PC-3 (cell line): ENCODE results near the gene FAM229A. TPM values are rescaled to one million over a fixed set of nuclear protein-coding genes. Genes with fewer than 3 reads are reported as not detected.

Experiments
- ATAC-seq: fragments of 200-7000 bp; cut with Tn5 transposase; 2 replicates; pipeline ENCODE4 v1.9.1; 2020; ENCODE audit warnings: mild to moderate bottlenecking, moderate library complexity
- BruUV-seq: library from RNA; stranded (reverse); fragments of 400-500 nt; replicated peaks from 2 replicates; lab custom pipeline; 2021; lab: Mats Ljungman, UMichigan
- CTCF ChIA-PET: fragments of 300-600 bp; sonication (Branson Sonifier 250); formaldehyde crosslinking; loops from one replicate; lab custom pipeline; 2022; ENCODE audit warnings: antibody characterized with exemption; lab: Charles Lee
- POLR2A ChIA-PET: fragments of 300-600 bp; sonication (Branson Sonifier 250); formaldehyde crosslinking; loops from one replicate; lab custom pipeline; 2022; ENCODE audit warnings: antibody characterized with exemption; ENCODE audit not compliant: unreplicated experiment; lab: Charles Lee
- DNase-seq: peaks from one replicate; pipeline ENCODE4 v3.0.0-alpha.2; 2015
- H2AFZ ChIP-seq: fragments of 300-600 bp; sonication (generic); 2 replicates; pipeline ENCODE4 v1.6.0; 2016; ENCODE audit warnings: antibody characterized with exemption, low read length
- H3F3A ChIP-seq: fragments of 300-600 bp; sonication (generic); one replicate; pipeline ENCODE4 v1.6.0; 2017; ENCODE audit warnings: antibody characterized with exemption, low read length, control low read depth, mild to moderate bottlenecking; ENCODE audit not compliant: unreplicated experiment
- H3K27ac ChIP-seq: fragments of 300-600 bp; sonication (generic); 2 replicates; pipeline ENCODE4 v1.5.1; 2016; ENCODE audit warnings: mild to moderate bottlenecking, low read length
- H3K27me3 ChIP-seq: fragments of 300-600 bp; sonication (generic); 2 replicates; pipeline ENCODE4 v1.6.1; 2016; ENCODE audit warnings: low read length, mixed read lengths
- H3K36me3 ChIP-seq: fragments of 300-600 bp; sonication (generic); 2 replicates; pipeline ENCODE4 v1.6.1; 2016; ENCODE audit warnings: low read depth, mixed run types, low read length, mixed read lengths
- H3K4me1 ChIP-seq: fragments of 300-600 bp; sonication (generic); 2 replicates; pipeline ENCODE4 v1.5.1; 2016; ENCODE audit warnings: low read length; ENCODE audit not compliant: insufficient read depth
- H3K4me2 ChIP-seq: fragments of 300-600 bp; sonication (generic); 2 replicates; pipeline ENCODE4 v1.6.0; 2016; ENCODE audit warnings: low read length
- H3K4me3 ChIP-seq: fragments of 300-600 bp; sonication (generic); 2 replicates; pipeline ENCODE4 v1.5.1; 2016; ENCODE audit warnings: mild to moderate bottlenecking, low read length, mixed read lengths
- H3K79me2 ChIP-seq: fragments of 300-600 bp; sonication (generic); 2 replicates; pipeline ENCODE4 v1.6.1; 2017; ENCODE audit warnings: low read length, mixed read lengths
- H3K9ac ChIP-seq: fragments of 300-600 bp; sonication (generic); 2 replicates; pipeline ENCODE4 v1.6.0; 2016; ENCODE audit warnings: mild to moderate bottlenecking, low read length
- H3K9me2 ChIP-seq: fragments of 300-600 bp; sonication (generic); replicated peaks from 2 replicates; pipeline ENCODE4 v1.6.1; 2016; ENCODE audit warnings: mixed run types, low read length, mixed read lengths
- H3K9me3 ChIP-seq: fragments of 300-600 bp; sonication (generic); 2 replicates; pipeline ENCODE4 v1.6.1; 2016; ENCODE audit warnings: low read length, mixed read lengths
- H4K20me1 ChIP-seq: fragments of 300-600 bp; sonication (generic); 2 replicates; pipeline ENCODE4 v1.6.1; 2016; ENCODE audit warnings: low read length, mixed read lengths
- CTCF ChIP-seq: fragments of 300-600 bp; sonication (generic); conservative IDR thresholded peaks from 2 replicates; pipeline ENCODE4 v1.5.1; 2017; ENCODE audit warnings: antibody characterized with exemption, low read depth, mild to moderate bottlenecking, low read length
- EZH2 ChIP-seq: fragments of 300-600 bp; sonication (generic); IDR thresholded peaks from one replicate; pipeline ENCODE4 v1.6.1; 2017; ENCODE audit warnings: antibody characterized with exemption, mild to moderate bottlenecking, low read length; ENCODE audit not compliant: unreplicated experiment
- EZH2phosphoT487 ChIP-seq: fragments of 300-600 bp; sonication (generic); IDR thresholded peaks from 2 replicates; pipeline ENCODE4 v1.6.1; 2018; ENCODE audit warnings: mild to moderate bottlenecking, antibody characterized with exemption, low read length, borderline replicate concordance
- intact Hi-C: fragments of 100-400 bp; cut with micrococcal nuclease; formaldehyde crosslinking; loops from 2 replicates; pipeline ENCODE4 v1.9.0; 2023
- total RNA-seq: library from RNA; depleted of rRNA; stranded (reverse); fragments of >200 nt; gene quantifications from 2 replicates; pipeline ENCODE4 v1.2.3, GENCODE V29; 2014

The FAM229A gene
- total RNA-seq, 1 experiment from 2014 or later, result 3.0 TPM

GRCh38 chr1:32335790-32336590 lies 26.3 kb downstream of the FAM229A start, which contains the start of gene MARCKSL1:
Gene MARCKSL1 (minus strand): TSS chr1:32336233. CDS start chr1:32336033, 200 bp downstream.
- Histone ChIP-seq H3K4me2 (peak within 1 kb of the TSS; percentile 98), H3K27ac (no peak within 1 kb of the TSS), H2AFZ (peak within 1 kb of the TSS; percentile 42), H3F3A (peaks cover 3% of the 10 kb centered on the region), H3K4me1 (peaks cover 67% of the 10 kb centered on the region), H3K36me3 (peaks cover 18% of the 10 kb centered on the region), H3K9me3 (no peaks in the 10 kb centered on the region), H3K9me2 (no peaks in the 10 kb centered on the region), H3K27me3 (no peaks in the 10 kb centered on the region), H4K20me1 (peaks cover 27% of the 10 kb centered on the region), H3K4me3 (peak within 1 kb of the TSS; percentile 86), H3K79me2 (peaks cover 23% of the 10 kb centered on the region), H3K9ac (peak within 1 kb of the TSS; percentile 72)
- no TSS peak for BruUV-seq
- ATAC-seq, result peak; percentile 44
- TF ChIP-seq EZH2 (no peak), EZH2phosphoT487 (no peak), CTCF (no peak)
- intact Hi-C loops, result loop anchor here (1.0 kb wide), 1 partner anchor 15 kb away; no protein-coding TSS in a partner anchor
- ChIA-PET POLR2A (interaction anchor here (0.5 to 1.5 kb wide), 6 partner anchors 14 to 260 kb away, joined by 4 to 8 read pairs (median 6); partner anchors contain the start of genes BSDC1 and KPNA6), CTCF (interaction anchor here (0.6 to 0.7 kb wide), 2 partner anchors 14 to 20 kb away, joined by 3 read pairs; no protein-coding TSS in a partner anchor)
- peak; percentile 70 for DNase-seq

- H3K9me3 ChIP-seq, result no peaks in the 10 kb centered on the region
- H3K4me1 ChIP-seq, result peaks cover 67% of the 10 kb centered on the region
- intact Hi-C loops, result no loop called here
- peaks cover 3% of the 10 kb centered on the region for H3F3A ChIP-seq
- peak overlapping the region; percentile 72 for H3K9ac ChIP-seq
- H3K36me3 ChIP-seq, result peaks cover 18% of the 10 kb centered on the region
- peak overlapping the region; percentile 98 for H3K4me2 ChIP-seq
- H3K4me3 ChIP-seq, result peak overlapping the region; percentile 86
- DNase-seq (no peak), ATAC-seq (no peak)
- H3K27me3 ChIP-seq, result no peaks in the 10 kb centered on the region
- BruUV-seq, result no TSS peak
- H2AFZ ChIP-seq, result no peak overlapping the region
- ChIA-PET POLR2A (interaction anchor here (0.7 to 1.5 kb wide), 3 partner anchors 14 to 139 kb away, joined by 4 to 8 read pairs (median 7); partner anchors contain the start of gene BSDC1), CTCF (no interaction called here)
- TF ChIP-seq CTCF, result no peak
- TF ChIP-seq EZH2, result no peak
- TF ChIP-seq EZH2phosphoT487, result no peak
- no peak overlapping the region for H3K27ac ChIP-seq
- peaks cover 23% of the 10 kb centered on the region for H3K79me2 ChIP-seq
- no peaks in the 10 kb centered on the region for H3K9me2 ChIP-seq
- H4K20me1 ChIP-seq, result peaks cover 27% of the 10 kb centered on the region
Observed at GRCh38 chr1:32335535-32335789, 26.8 kb downstream of the FAM229A start.
